GM19397 (cell line): Measurements from ENCODE around the gene ZFAND6.
"Not testable (repeated sequence)": the region's sequence is repeated elsewhere in the genome, so short reads cannot be mapped to it uniquely, and the experiment has no call there.

Experiments used
- ATAC-seq: cut with Tn5 transposase; IDR thresholded peaks from one replicate; pipeline ENCODE4 v1.9.1; 2021; ENCODE audit warnings: mild to moderate bottlenecking, moderate library complexity; ENCODE audit not compliant: unreplicated experiment

The ZFAND6 gene

GRCh38 chr15:80095969-80096368 lies 36.5 kb downstream of the ZFAND6 start:
- no peak for ATAC-seq

GRCh38 chr15:80098341-80098740 lies 38.9 kb downstream of the ZFAND6 start:
- no peak for ATAC-seq

- peak; percentile 29 for ATAC-seq
Measured at GRCh38 chr15:80099241-80099640, 39.8 kb downstream of the ZFAND6 start.

- peak; percentile 66 for ATAC-seq
Measured at GRCh38 chr15:80099662-80100061, 40.2 kb downstream of the ZFAND6 start.

GRCh38 chr15:80100247-80100646 lies 40.8 kb downstream of the ZFAND6 start:
- ATAC-seq: no peak

- ATAC-seq: no peak
Measured at GRCh38 chr15:80105193-80105592, 45.7 kb downstream of the ZFAND6 start.

GRCh38 chr15:80105595-80105994 lies 46.1 kb downstream of the ZFAND6 start:
- no peak for ATAC-seq

GRCh38 chr15:80106051-80106450 lies 46.6 kb downstream of the ZFAND6 start:
- no peak for ATAC-seq

DNA sequence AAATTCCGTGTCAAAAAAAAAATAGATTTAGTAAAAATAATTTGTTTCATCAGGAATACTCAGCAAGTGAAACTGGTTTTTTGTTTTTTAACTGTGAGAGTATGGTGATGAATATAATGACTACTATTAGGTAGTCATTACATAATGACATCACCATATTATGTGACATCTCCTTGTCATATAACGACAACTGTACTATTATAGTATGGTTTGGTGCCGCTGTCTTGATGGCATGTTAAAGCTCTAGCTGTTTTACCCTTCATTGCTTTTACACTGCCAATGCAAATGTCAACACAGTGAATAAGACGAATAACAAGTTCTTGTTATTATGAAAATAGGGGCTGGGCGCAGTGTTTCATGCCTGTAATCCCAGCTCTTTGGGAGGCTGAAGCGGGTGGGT lies 47.7 kb downstream of the ZFAND6 start:
- no peak for ATAC-seq

DNA sequence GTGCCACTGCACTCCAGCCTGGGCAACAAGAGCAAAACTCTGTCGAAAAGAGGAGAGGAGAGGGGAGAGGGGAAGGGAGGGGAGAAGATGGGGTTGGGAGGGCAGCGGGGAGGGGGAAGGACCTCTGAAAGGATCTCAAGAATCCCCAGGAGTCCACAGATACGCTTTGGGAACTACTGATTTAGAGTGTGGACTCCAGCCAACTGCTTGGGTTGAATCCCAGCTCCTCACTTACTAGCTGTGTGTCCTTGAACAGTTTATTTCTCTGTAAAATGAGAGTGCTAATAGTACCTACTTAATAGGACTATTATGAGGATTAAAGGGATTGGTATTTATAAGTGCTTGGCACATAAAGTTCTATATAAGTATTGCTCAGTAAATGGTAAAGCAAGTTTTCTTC lies 48.3 kb downstream of the ZFAND6 start:
- ATAC-seq: no peak

GRCh38 chr15:80109388-80109787 lies 49.9 kb downstream of the ZFAND6 start:
- ATAC-seq: no peak

GRCh38 chr15:80110920-80111319 lies 51.4 kb downstream of the ZFAND6 start:
- no peak for ATAC-seq

DNA sequence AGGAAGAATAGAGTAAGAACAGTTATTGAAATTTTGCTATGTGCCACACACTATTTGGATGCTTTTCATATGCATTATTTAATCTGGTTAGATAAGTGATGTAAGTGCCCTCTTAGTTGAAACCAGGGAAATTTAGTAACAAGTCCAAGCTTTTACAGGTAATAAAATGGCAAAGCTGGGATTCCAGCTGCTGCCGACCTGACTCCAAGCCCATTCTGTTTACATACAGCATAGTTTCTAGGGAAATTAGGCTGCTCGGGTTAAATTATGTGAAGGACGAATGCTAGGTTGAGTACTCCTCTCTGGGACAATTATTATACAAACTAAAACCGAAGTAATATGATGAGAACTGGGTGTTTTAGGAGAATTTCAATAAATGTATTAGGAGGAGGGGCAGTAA lies 54.6 kb downstream of the ZFAND6 start:
- ATAC-seq: no peak

DNA sequence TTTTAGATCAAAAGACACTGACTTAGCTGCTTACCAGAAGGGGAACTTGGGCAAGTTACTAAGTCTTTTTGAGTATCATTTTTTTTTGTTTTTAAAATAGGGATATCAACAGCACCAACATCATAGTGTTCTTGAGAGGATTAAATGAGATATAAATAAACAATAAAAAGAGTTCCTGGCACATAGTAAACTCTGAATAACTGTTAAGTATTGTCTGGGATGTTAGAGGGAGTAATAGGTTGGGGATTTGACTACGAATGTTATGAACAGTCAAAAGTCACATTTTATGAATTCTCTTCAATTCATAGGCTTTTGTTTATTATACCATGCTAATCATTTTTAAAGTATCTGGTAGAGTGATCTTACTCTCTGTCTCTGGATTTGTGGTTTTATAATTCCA lies 55.5 kb downstream of the ZFAND6 start:
- no peak for ATAC-seq

DNA sequence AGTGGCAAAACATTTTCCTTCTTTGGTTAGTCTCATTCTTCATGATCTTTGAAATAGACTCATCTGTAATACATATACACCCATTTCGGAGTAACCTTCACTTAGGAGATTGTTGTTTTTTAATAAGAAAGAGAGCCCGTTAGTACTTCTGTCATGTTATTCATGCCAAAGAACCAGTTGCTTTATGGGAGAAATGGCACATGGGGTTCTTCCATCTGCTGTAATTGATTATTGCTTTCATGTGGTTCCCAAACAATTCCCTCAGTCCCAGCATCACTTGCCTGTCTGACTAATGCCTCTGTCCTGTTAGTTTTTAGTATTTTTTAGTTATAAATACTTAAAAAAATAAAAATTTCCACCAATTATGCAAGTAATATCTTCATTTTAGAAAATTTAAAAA lies 59.5 kb downstream of the ZFAND6 start:
- no peak for ATAC-seq

DNA sequence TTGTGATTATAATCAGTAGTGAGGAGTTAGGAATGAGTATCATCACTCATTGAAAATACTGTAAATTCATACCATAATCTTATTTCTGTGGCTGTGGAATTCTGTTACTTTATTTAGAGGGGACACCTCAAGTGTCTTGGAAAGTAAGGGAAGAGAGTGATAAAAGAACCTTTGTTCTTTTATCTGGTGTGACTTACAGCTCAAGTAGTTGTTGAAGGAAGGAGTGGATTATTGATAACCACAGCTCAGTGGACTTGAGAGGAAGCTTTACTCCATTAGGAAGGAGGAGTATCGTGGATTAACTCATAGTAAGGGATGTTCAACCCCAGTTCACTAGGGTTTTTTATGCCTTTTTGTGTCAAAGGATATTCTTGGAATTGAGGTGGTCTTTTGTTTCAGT lies 61.2 kb downstream of the ZFAND6 start:
- no peak for ATAC-seq

- ATAC-seq: no peak
Measured at GRCh38 chr15:80121546-80121945, 62.1 kb downstream of the ZFAND6 start.

GRCh38 chr15:80123034-80123433 lies 63.6 kb downstream of the ZFAND6 start:
- ATAC-seq: no peak

DNA sequence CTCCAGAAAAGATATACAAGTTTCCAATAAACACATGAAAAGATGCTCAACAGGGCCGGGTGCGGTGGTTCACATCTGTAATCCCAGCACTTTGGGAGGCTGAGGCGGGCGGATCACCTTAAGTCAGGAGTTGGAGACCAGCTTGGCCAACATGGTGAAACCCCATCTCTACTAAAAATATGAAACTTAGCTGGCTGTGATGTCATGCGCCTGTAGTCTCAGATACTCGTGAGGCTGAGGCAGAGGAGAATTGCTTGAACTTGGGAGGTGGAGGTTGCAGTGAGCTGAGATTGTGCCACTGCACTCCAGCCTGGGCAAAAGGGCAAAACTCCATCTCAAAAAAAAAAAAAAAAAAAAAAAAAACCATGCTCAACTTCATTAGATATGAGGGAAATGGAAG lies 67.8 kb downstream of the ZFAND6 start:
- not testable (repeated sequence) for ATAC-seq

- no peak for ATAC-seq
Measured at GRCh38 chr15:80127911-80128310, 68.4 kb downstream of the ZFAND6 start.

- no peak for ATAC-seq
Measured at GRCh38 chr15:80132382-80132781, 72.9 kb downstream of the ZFAND6 start.

GRCh38 chr15:80136854-80137253 lies 77.4 kb downstream of the ZFAND6 start:
- no peak for ATAC-seq

GRCh38 chr15:80138961-80139360 lies 79.5 kb downstream of the ZFAND6 start:
- no peak for ATAC-seq

GRCh38 chr15:80140909-80141308 lies 81.4 kb downstream of the ZFAND6 start:
- ATAC-seq: no peak
